Suppressor macrophage (primary cell): Measurements from ENCODE around the gene SEMA5A.

Source experiments
- DNase-seq, 4 experiments: peaks; one replicate each; pipeline ENCODE4 v3.0.0-alpha.2; 2020 to 2022

SEMA5A gene

DNA sequence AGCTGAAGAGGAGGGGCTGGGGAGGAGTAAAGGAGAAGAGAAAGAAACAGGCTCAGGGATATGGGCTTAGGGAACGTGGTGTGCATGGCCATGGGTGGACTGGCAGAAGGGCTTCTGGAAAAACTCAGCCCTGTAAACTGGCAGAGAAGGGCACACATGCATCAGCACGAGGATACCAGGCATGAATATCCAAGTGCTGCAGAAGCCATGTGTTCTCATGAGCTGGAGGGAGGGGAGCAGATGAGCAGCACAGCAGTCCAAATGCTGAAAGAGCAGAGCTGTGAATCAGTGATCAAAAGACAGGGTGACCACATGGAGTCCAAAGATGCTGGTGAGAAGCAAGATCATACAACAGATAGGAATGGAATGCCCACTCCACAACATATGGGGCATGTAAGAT lies 72.3 kb downstream of the SEMA5A start:
- DNase-seq = no peak

DNA sequence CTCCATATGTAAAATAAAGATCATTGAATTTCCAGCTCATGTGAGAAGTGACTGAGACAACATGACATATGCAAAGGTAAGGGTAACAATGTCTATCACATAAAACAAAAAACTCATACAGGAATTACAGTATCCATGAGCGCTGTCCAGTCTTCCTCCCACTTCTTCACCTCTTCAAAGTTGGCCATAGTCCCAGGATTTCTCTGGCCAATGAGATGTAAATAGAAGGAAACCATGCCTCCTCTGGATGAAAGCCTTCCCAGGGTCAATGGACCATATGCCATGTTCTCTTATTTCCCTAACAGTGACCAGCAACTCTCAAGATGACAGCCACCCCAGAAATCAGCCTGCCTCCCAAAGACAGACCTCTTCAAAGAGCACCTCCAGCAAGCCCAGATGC lies 75.5 kb downstream of the SEMA5A start:
- no peak for DNase-seq

DNA sequence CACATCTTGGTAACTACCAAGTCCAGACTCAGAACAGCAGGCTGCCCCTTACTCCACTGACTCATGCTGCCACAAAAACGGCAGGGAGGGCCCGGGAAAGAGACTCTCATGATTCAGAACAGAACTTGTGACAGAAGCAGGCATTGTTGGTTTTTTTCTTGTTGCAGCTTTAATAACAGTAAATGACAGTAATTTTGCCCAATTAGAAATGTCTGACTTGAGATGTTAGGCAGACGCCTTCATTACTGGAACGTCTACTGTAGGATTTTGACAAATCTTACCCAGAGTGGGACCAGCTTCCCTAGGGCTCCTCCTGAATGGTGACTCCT lies 77.9 kb downstream of the SEMA5A start:
- no peak for DNase-seq

GRCh38 chr5:9467199-9468059 lies 78.4 kb downstream of the SEMA5A start:
- DNase-seq = no peak

GRCh38 chr5:9466697-9467096 lies 79.2 kb downstream of the SEMA5A start:
- no peak for DNase-seq

DNA sequence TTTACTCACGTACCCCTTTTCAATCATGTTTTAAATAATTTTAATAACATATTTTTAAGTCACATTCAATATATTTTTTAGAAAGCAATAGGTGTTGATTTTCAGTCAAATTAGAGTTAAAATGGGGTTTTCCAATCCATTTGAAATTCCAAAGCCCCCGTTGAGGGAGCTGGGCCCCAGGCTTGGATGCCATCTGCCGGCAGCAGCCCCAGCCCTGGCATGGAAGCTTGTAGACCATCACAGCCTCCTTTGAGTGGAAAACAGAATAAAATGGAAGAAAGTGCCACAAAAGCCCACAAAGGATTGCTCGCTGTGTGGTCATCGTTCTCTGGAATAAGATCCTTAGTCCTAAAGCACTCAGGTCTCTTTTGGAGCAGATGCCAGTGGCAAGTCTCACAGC lies 81.4 kb downstream of the SEMA5A start:
- DNase-seq = no peak

GRCh38 chr5:9462109-9462508 lies 83.8 kb downstream of the SEMA5A start:
- no peak for DNase-seq

DNA sequence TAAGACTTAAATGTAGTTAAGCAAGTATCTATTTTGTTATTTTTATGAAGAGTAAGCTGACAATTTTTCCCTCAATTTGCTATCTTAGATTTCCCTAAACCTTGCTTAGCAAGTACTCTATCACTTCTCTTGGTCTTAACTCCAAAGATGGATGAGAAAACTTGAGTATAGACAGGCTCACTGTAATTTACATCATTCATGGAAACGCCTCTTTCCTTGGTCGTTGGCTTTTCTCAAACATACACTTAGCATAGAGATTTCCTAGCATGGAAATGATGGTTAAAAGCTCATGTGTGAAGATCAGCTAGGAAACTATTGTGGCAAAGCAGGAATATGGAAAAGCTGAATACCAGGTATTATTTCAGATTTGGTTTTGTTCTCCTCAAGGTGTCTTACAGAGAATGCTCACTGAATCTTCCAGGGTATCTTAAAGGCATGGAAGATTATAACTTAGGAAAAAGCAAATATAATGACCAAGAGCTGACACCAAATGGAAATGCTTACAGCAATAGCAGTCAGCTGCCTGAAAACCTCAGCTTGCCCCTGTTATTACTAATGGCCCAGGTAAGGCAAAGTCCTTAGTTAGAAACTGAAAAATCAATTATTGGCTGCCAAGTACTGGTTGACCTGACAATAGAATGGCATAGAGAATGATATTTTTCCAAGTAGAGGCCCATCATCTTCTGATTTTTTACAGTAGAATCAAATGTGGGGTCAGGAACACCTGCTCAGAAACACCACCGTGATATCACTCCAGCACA lies 84.8 kb downstream of the SEMA5A start:
- DNase-seq = no peak

DNA sequence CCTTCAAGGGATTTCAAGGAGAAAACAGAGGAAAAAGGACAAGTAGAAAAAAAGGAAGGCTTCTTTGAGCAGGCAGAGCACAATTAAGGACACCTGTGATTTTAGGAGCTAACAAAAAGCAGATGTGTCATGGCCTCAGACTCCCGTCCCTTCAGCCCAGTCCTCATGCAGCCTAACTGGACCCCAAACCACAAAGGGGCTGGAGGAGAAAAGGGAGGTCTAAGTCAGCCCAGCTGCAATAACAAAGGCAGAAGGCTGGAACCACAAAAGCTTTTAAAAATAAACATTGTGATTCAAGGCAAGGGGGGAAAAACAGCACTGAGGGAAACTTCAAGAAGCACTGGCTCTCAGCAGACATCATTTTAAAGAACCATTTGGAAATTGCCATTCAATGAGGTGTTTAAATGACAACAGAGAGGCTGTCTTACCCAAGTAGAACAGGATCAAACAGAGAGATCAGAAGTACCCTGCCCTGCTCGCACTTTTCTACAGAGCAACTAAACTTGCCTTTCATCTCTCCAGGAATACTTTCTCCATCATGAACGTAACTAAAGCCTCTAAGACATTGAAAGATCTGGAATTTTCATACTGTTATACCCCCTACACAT lies 89.3 kb downstream of the SEMA5A start:
- no peak for DNase-seq

DNA sequence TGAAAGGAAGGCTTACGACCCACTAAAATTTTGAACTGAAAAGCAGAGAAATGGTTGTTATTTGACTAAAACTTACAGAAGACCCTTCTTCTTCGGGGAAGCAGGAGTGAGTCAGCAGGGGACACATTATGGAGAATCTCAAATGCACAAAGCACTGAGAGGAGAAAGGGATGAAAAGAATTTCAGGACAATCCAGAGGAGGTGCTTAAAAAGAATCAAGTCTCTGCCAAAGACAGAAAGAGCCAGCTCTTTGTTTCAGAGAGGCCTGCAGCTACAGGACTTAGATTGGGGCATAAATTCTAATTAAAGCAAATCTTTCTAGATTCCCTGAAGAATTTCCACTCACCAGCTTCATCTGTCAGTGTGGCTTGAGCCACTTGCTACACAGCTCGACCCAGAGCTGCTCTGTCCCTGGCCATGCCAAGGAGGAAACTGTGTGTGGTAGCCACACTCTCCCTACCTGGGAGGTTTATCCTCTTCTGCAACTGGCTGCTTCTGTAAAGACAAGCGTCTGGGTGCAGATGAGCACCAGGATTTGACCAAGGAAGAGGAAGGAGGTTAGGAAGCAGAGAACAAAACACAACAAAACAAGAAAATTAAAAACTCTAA lies 89.9 kb downstream of the SEMA5A start:
- no peak for DNase-seq

DNA sequence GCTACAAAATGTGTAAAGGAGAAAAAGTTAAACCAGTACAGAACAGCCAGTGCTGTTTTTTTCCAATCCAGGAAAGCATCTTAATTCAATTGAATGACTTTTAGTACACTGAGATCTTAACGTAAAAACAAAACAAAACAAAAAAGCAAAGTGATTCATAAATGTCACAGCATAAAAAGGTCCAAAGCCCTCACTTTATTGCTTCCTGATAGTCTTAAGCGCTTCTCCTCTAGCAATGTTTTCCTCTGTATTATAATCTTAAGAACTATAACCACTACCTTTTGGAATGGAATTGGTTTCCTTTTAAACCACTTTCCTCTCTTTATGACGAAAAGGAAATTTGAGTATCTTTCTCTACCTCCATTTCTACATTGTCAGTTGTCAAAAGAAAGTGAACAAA lies 91.4 kb downstream of the SEMA5A start:
- DNase-seq = no peak

GRCh38 chr5:9454012-9454481 lies 91.8 kb downstream of the SEMA5A start:
- DNase-seq = peak in 3 of 4 experiments; percentile 17 to 34 (median 26)

DNA sequence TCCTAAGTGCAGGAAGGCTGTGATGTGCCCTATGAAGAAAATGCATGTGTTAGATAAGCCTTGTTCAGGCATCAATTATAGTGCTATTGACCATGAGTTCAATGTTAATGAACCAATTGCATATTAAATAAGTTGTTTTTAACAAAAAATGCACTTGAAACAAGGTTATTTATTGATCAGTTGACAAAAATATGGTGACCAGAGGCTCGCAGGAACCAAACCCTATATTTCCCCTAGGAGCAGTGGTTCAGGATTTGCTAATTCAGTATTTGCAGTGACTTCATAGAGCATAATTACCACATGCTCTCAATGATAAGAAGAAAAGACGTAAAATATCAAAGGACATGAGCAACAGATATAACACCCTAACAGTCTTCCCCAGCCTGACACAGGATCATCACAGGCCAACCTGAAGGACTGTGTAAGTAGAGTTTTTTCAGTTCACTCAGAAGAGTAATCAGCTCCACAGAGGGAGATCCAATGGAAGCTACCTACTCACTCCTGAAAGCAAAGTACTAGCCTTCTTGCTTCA lies 92.3 kb downstream of the SEMA5A start:
- DNase-seq = no peak

DNA sequence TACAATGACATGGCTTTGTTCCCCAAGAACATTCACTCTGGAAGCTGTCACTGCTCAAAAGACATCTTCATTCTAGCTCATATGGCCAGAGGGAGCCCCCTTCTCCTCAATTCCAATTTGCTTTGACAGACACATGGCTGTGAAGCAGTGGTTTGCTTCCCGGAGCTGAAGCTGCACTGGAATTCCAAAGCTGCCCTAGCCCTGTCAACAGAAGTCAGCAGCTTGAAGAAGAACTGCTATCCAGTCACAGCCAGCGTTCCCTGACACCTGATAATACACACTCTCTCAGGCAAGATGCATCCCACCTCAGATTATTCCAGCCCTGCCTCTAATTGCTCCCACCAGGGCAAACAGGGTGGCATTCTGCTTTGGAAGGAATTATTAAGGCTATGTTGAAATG lies 93.7 kb downstream of the SEMA5A start:
- DNase-seq = no peak

GRCh38 chr5:9451037-9451436 lies 94.8 kb downstream of the SEMA5A start:
- no peak for DNase-seq

- peak in 2 of 4 experiments; percentile 40 to 54 for DNase-seq
Measured at GRCh38 chr5:9447691-9448090, 98.2 kb downstream of the SEMA5A start.

- peak in 3 of 4 experiments; percentile 5 to 63 (median 37) for DNase-seq
Measured at GRCh38 chr5:9445826-9446388, 100.0 kb downstream of the SEMA5A start.

- no peak for DNase-seq
Measured at GRCh38 chr5:9444346-9444745, 101.5 kb downstream of the SEMA5A start.

DNA sequence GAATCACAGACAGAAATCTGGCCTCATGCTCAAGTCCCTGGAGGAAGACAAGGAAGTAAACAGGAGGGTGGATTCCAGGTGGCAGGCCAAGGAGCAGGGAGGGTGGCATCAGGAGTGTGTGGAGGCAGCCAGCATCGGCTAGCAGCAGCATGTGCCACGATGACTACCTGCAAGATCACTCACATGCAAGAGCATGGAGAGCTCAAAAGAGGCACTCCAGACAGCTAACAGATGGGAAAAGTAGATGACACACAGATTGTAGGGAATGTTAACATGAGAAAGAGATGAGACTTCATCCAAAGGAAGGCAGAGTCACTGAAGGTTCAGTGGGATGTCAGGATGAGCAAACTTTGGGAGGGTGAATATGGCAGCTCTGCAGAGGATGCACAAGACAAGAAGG lies 104.3 kb downstream of the SEMA5A start:
- no peak for DNase-seq

GRCh38 chr5:9440517-9440916 lies 105.4 kb downstream of the SEMA5A start:
- peak in 2 of 4 experiments; percentile 9 to 35 for DNase-seq

DNA sequence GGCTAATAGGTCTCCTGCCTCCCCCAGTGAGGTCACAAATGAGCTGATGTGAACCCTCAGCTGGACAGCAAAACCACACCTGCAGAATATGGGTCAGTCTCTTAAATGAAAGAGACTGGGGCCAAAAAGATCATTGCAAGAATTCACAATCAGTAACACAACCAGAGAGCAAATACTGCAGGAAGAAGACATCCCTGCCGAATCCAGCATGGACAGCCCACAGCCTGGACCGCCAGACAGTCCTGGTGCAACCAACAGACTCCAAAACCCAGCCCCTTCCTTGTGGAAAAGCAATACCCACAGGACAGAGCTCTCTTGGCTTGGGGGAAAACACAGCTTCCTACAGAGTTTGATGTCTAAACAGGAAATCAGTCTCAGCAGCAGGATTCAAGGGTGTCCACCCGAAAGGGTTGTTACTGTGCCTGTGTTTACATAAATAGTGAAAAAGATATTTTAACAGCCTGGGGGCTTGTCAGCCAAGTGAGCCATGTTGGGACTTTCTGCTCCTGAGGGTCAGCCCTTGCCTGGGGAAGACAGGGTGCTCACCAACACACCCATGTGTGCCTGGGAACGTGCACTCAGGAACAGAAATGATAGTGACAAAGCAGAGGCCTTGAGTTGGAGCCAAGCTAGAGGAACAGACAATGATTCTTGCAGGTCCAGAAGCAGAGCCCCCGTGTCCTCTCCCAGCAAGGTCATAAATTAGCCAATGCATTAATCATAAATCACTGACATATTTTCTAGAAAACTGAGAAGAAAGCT lies 106.2 kb downstream of the SEMA5A start:
- no peak for DNase-seq
